ENCODE data around the gene ABHD17B.

The ABHD17B gene

DNA sequence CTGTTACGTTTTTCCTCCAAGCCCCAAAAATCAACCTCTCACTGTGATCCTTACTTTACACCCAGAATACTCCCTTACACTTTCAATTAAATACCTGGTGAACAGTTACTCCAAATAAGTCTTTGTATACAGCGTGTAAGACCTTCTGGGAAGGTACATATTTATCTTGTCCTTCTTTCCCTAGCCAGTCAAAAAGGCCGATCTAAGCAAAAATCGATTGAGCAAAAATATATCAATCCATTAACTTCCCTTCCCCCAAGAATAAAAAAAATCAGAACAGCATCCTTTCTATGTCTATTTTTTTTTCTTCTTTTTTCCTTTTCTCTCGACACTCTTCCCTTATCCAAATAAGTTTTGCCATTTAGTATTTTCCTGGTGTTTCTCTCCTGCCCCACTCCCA lies 71.3 kb downstream of the ABHD17B start:
- DNase-seq (ENCODE audit: low read depth, low spot score) = no peak
- H3K4me3 ChIP-seq (ENCODE audit: low read length) = no peak overlapping the region

DNA sequence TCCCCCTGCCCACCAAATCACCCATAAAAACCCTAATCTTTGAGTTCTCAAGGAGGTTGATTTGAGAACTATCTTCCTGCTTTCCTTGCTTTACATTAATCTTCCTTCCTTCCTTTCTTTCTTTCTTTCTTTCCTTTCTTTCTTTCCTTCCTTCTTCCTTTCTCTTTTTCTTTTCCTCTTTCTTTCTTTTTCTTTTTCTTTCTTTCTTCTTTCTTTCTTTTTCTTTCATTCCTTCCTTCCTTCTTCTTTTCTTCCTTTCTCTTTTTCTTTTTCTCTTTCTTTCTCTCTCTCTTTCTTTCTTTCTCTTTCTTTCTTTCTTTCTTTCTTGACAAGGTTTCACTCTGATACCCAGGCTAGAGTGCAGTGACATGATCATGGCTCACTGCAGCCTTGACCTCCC lies 75.4 kb downstream of the ABHD17B start:
- no peak for DNase-seq (ENCODE audit: low read depth, low spot score)
- no peak overlapping the region for H3K4me3 ChIP-seq (ENCODE audit: low read length)

DNA sequence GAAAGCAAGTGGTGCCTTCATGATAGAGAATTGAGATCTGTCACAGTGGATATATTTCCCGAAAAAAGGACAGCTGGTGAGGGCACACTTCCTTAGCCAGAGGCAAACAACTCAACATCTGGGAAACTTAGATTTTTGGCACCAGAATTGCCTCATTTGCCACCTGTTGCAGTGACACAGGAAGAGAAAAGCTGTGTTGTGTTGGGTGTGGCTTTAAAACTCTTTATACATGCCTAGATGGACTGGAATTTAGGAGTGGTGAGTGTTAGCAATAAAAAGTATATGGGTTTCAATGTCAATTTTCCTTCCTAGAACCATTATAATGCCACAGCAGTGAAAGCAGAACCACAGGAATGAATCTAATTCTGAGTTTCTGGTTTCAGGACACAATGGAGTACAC lies 80.1 kb downstream of the ABHD17B start:
- DNase-seq (ENCODE audit: low read depth, low spot score) = no peak

DNA sequence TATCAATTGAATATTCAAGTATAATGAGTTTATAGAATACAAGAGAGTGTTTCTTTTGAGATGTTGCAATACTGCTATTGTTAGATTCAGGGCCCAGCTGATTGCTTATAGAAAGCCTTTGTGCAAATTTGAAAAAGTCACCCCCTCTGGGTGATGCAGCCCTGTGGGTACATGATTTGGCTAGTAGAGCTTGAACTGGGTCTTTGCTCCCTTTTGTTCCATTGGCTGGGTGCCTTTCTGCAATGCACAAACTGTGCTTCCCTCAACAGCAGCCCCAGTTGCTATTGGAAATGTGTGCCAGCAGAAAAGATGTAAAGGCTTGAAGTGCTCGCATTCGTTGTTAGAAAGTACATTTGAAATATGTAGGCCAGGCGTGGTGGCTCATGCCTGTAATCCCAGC lies 80.8 kb downstream of the ABHD17B start:
- H3K4me3 ChIP-seq (ENCODE audit: low read length) = no peak overlapping the region
- DNase-seq (ENCODE audit: low read depth, low spot score) = no peak

More for the DNA sequence above, 80.1 kb downstream of the ABHD17B start:
- no peak overlapping the region for H3K4me3 ChIP-seq (ENCODE audit: low read length)

DNA sequence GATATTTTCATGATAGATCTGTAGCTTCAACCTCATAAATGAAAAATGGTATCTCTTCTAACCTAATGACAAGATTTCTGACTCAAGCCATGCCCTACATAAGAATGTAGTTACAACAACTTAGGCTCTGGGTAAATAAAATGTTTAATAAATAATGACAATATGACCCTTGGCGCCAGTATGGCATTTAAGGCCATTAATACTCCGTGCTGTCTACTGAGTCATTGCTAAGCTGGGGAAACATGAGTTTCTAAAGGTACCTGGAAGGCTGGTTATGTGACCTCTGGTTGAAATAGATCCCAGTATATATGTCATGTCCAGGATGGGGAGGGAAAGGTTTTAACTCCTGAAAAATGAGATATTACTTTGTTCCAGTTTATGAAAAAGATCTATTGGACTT lies 84.7 kb downstream of the ABHD17B start:
- DNase-seq (ENCODE audit: low read depth, low spot score) = no peak
- no peak overlapping the region for H3K4me3 ChIP-seq (ENCODE audit: low read length)

DNA sequence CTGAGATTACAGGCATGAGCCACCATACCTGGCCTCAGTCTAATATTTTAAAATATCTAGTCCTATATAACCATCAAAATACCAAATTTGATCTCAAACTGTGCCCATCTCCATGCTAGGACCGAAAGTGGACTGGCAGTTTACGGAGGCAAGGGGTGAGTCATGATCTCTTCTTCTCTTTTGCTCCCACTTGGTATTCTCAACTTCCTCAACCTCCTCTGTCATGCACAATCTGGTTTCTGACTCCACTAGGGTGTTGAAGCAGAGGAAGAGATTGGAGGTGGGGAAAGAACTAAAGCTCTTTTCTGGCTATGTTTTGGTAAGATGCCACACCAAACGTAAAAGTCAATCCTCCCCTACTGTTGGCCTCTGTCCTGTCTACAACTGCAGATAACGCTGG lies 86.7 kb downstream of the ABHD17B start:
- no peak for DNase-seq (ENCODE audit: low read depth, low spot score)
- H3K4me3 ChIP-seq (ENCODE audit: low read length) = no peak overlapping the region

DNA sequence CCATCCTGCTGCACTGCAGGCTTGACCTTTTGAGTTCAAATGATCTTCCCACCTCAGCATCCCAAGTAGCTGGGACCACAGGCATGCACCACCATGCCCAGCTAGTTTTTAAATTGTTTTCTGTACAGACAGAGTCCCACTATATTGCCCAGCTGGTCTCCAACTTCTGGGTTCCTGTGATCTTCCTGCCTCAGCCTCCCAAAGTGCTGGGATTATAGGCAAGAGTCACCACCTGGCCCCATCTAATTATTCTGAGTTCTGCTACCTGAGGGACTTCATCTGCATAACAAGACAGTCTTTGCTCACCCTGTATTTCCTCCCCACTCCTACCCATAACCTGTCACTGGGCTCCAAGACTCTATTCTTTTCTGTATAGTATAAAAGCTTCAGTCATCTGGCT lies 88.1 kb downstream of the ABHD17B start:
- H3K4me3 ChIP-seq (ENCODE audit: low read length) = no peak overlapping the region
- DNase-seq (ENCODE audit: low read depth, low spot score) = no peak

DNA sequence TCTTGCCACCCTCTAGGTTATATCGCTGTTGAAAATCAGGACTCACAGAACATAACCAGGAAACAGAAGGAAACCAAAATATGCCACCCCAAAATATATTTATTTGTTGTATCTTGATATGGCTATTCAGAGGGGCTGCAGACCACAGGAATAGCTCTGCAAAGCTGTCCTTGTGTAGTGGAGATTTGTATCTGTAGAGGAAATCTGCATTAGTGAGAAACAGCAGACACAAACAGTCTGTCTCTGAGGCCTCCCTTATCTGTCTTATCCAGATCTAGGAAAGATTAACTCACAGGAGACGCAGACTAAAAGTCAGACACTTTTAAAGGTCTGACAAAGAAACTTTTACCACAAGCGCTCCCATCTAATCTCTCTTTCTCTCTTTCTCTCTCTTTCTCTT lies 88.5 kb downstream of the ABHD17B start:
- H3K4me3 ChIP-seq (ENCODE audit: low read length) = no peak overlapping the region
- peak; percentile 84 for DNase-seq (ENCODE audit: low read depth, low spot score)

DNA sequence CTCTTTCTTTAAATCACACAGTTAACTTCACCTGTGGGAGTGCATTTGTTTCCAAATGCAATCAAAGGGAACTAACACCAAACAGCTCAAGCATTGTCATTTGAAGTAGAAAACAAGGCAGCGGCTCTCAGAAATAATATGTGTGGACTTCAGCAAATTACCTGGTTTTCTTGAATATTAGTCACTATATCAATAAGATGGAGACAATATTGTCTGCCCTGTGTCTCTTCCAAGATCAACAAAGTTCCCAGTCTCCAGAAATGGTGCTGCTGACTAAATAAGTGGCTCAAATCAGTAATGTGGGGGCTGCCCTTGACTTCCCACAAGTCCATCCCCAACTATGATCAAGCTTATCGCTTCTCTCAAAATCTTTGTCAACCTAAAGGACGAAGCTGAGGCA lies 89.6 kb downstream of the ABHD17B start:
- no peak overlapping the region for H3K4me3 ChIP-seq (ENCODE audit: low read length)
- no peak for DNase-seq (ENCODE audit: low read depth, low spot score)

DNA sequence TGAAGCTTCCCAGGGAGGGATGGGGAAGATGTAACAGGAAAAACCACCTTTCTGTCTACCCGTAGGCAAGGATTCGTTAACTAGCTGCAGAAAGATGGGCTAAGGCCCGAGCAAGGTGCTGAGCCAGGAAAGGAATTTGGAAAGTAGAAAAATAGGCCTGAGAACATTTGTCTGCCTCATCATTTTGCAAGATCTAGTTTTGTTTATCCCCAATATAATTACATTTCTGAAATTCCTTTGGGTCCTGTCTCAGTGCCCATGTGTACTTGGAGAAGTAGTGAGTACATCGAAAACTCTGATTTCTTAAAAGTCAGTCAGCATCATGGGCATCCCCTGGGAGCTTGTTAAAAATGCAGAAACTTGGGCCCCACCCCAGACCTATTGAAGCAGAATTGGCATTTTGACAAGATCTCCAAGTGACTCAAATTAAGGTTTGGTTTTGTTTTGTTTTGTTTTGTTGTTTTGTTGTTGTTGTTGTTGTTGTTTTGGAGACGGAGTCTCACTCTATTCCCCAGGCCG lies 90.5 kb downstream of the ABHD17B start:
- H3K4me3 ChIP-seq (ENCODE audit: low read length) = no peak overlapping the region
- DNase-seq (ENCODE audit: low read depth, low spot score) = no peak

DNA sequence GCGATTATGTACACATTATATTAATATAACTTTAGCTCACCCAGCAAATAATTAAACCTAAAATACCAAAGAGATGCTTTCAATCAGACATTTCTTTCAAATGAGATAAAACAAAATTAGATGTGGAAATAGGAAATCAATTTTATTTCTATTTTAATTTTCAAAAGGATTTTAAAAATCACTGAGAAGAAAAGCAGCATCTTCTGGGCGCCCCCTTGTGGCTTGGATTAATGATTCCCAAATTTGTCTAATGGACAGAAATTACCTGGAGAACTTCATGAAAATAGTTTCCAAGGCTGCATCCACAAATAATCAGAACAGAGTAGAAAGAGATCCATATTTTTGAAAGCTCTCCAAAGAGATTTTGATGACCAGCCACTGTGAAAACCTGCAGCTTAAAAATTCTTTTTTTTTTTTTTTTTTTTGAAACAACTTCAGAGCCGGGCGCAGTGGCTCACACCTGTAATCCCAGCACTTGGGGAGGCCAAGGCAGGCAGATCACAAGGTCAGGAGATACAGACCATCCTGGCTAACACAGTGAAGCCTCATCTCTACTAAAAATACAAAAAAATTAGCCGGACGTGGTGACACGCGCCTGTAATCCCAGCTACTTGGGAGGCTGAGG lies 91.8 kb downstream of the ABHD17B start:
- no peak for DNase-seq (ENCODE audit: low read depth, low spot score)
- H3K4me3 ChIP-seq (ENCODE audit: low read length) = no peak overlapping the region

DNA sequence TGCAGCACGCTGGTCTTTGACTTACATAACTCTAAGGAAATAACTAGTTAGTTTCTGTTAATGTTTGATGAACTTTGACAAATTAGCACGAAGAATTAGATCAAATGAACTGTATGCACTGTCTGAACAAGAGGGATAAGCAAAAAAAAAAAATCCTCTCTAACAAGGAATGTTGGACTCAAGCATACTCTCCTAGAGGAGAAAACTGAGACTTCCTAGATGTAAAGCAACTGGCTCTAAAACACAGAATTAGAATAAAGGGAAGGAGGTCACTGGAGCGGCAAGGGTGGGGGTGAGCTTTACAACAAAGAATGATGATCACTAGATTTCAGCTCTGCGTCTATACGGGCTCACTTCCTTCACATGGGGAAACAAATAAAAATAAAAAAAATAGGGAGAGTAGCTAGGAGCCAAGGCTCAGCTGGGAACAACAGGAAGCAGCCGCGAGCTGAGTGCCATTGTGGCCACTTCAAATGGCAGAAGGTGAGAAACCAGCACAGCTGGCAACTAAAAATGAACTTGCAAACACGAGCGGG lies 94.0 kb downstream of the ABHD17B start:
- no peak for DNase-seq (ENCODE audit: low read depth, low spot score)
- H3K4me3 ChIP-seq (ENCODE audit: low read length) = no peak overlapping the region

Data from Jurkat, Clone E6-1 (cell line).